ENCODE data around the gene PLD4.
"Not testable (repeated sequence)": the region's sequence is repeated elsewhere in the genome, so short reads cannot be mapped to it uniquely, and the experiment has no call there.

PLD4 gene, protein sequence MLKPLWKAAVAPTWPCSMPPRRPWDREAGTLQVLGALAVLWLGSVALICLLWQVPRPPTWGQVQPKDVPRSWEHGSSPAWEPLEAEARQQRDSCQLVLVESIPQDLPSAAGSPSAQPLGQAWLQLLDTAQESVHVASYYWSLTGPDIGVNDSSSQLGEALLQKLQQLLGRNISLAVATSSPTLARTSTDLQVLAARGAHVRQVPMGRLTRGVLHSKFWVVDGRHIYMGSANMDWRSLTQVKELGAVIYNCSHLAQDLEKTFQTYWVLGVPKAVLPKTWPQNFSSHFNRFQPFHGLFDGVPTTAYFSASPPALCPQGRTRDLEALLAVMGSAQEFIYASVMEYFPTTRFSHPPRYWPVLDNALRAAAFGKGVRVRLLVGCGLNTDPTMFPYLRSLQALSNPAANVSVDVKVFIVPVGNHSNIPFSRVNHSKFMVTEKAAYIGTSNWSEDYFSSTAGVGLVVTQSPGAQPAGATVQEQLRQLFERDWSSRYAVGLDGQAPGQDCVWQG

DNA sequence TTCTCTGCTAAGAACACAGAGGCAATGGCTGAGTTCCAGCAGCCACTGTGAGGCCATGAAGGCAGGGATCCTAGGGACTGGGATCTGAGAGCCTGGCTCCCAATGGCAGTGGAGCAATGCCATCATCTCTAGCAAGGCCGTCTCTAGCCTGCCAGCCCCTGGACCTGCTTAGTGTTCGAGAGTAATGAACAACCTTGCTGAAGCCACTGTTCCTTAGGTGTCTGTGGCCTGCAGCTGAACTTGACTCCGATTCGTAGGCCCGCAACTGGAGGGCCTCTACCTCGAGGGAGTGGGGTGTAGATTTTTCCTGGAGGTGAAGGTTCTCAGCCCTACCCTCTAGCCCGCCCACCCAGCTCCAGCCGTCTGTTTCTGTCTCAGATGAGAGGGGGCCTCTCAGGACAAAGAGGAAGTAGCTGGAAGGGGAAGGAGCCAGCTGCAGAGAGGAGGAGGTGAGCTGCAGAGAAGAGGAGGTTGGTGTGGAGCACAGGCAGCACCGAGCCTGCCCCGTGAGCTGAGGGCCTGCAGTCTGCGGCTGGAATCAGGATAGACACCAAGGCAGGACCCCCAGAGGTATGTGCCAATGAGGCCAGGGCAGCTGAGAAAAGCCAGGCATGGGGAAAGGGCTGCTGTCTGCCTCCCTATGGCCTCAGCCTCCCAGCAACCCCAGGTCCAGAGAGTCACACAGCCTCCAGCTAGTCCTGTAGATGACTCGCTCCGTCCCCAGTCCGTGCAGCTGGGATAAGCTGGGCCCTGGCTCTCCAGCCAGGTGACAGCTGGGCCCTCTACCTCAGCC lies at the start of gene PLD4:
TSS of gene PLD4 (plus strand) at position 459 of the 793 bp plus-strand sequence. CDS start 2,262 bp downstream, outside the sequence.
- peak; percentile 91 to 96 for DNase-seq

DNA sequence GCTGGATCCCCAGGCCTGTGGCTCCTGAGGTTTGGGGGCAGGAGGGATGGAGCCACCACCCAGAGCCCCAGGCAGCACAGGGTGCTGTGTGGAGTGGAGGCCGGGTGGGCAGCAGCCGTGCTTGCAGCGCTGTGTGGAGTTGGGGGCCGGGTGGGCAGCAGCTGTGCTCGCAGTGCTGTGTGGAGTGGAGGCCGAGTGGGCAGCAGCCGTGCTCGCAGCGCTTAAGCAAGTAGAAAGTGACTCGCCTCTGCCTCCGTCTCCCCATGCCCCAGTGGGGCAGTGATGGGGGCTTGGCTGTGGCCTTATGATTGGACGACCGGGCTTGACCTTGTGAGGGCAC lies 49.3 kb upstream of the PLD4 start:
- no peak for DNase-seq

DNA sequence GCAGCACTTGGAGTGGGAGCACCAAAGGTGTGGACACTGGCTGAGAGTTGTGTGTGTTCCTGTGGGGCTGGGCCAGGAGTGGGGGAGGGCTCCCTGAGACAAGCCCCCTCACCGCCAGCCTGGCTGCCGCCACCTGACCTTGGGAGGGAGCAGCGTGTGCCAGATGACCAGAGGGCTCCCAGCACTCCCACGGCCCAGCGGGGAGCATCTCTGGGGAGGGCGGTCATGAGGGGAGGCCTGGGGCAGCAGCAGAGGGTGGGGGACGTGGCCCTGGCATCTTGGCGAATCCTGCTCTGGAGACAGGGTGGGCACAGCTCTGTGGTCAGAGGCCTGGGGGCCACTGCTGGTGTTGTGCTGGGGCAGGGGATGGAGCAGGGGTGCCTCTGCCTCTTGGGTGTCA lies 48.9 kb upstream of the PLD4 start:
- no peak for DNase-seq

DNA sequence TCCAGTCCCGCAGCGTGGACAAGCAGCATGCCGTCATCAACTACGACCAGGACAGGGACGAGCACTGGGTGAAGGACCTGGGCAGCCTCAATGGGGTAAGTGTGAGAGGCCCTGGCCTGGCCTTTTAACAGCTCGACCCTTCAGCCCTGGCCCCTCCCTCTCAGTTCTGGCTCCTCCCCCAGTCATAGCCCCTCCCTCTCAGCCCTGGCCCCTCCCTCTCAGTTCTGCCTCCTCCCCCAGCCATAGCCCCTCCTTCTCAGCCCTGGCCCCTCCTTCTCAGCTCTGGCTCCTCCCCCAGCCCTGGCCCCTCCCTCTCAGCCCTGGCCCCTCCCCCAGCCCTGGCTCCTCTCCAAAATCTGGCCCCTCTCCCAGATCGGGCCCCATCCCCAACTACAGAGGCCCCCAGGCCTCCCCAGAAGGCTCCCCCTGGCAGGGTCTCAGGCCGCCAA lies 48.4 kb upstream of the PLD4 start:
- peak; percentile 15 to 44 for DNase-seq

DNA sequence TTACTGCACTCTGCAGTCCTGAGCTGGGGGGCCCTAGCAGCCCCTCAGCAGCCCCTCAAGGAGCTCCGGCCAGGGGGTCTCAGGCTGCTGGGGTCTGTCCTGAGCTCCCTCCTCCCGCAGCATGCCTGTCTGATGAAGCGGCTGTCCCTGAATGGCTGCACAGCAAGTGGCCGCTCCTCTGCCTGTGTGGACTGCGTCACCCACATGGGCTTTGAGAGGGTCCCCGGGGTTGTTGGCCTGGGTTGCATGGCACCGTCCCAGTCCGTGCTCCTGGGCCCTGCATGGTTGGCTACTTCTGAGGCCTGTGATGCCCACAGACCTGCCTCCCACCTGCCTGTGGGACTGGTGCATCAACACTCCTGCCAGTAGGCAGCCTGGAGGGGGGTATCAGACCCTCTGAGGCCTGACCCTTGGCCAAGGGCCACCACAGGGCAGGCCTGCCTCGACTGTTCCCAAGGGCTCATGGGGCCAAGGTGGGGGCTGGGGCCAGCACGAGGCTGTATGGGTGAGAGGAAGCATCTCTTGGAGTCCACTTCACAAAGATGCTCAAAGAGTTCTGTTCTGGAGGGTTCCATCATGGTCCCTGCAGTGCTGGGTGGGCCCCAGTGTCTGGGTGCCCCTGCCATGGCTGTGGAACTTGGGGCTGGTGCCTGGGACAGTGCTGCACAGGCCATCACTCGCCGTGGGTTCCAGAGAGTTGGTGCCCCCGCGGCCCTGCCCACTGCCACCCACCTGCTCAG lies 47.4 kb upstream of the PLD4 start:
- no peak for DNase-seq

DNA sequence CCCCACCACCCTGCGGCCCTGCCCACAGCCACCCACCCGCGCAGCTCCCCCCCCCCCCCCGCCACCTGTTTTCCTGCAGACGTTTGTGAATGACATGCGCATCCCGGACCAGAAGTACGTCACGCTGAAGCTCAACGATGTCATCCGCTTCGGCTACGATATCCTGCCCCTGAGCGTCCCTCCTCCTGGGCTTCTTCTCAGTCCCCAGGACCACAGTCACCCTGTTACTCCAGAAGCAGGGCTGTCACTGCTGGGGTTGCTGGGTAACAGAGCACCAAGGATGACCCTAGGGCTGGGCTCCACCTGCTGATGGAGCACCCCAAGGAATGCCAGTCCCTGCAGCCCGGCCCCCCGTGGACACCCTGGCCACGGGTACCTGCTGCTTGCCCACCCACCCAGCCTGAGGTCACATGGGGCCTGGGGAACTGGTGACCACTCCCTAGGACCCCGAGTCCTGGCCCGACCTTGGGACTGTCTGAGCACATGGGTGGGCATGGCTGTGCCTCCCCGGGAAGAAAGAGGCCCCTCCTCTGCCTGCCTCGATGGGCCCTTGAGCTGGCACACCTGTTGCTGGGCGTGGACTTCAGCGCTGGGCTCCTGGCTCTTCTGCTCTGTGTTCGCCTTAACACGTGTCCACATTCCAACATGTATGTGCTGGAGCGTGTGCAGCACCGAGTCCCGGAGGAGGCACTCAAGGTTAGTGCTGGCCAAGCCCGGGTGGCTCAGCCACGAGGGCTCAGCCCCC lies 46.7 kb upstream of the PLD4 start:
- no peak for DNase-seq

DNA sequence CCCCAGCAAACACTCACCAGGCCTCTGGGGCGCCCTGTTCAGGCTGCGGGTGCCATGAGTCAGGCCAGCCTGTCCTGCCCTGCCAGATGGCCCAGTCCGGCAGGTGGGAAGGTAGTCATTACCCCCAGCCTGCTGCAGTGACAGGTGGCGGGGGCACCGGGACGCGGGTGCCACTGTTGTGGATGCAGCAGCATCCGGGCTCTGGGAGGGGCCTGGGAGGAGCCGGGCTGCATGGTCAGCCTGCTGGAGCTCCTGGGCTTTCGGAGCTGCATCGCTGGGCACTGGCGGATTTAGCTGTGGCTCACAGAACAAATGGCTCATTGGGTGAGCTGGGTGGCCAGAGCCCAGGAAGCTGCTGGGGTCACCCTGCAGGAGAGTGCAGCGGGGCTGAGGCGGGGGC lies 46.1 kb upstream of the PLD4 start:
- no peak for DNase-seq

DNA sequence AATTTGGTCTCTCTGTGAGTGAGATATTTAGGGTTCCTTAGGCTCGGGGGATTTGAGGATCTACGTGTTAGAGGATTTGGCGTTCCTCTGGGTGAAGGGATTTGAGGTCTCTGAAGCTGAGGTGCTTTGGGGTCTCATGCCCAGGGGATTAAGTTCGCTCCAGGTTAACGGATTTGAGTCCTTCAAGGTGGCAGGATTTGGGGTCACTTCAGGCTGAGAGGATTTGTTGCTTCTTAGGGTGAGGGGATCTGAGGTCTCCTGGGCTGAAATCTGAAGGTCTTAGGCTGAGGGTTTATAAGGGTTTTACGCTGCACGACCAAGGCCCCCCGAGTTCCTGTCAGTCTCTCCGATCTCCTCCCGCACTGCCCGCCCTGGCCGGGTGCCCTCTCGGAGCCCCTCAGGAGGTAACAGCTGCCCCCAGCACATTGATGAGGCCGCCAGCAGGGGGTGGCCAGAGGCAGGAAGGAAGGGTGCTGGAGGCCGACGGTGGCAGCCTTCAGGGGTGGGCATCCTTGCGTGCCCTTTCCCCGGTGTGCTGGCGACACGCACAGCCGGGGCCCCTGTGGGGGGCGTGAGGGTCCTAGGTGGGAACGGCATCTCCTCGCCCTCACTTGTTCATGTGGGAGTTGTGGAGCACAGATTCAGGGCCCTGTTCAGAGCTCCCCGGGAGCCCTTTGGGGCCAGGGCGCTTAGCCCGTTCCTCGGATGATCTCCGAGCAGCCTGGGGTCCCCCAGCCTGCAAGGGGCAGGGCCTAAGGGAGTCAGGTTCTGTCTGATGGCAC lies 45.3 kb upstream of the PLD4 start:
- no peak for DNase-seq

DNA sequence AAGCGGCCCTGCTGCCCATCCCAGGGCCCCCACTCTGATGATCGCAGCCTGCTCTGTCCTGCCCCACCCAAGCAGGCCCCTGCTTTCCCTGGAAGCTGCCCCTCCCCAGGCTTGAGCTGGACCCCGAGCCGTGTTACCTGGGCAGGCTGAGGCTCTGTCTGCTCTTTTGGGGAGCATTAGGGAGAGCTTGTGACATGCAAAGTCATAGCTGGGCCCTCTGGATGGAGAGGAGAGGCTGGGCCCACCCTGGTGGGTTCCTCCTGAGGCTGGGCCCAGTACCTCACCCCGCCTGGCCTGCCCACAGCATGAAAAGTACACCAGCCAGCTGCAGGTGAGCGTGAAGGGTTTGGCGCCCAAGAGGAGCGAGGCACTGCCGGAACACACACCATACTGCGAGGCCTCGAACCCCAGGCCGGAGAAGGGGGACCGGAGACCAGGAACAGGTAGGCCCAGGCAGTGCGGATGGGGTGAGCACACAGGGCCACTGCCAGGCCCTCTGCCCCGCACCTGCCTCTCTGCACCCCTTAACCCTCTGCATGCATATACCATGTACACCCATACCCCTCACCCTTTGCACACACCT lies 44.6 kb upstream of the PLD4 start:
- DNase-seq, result no peak

DNA sequence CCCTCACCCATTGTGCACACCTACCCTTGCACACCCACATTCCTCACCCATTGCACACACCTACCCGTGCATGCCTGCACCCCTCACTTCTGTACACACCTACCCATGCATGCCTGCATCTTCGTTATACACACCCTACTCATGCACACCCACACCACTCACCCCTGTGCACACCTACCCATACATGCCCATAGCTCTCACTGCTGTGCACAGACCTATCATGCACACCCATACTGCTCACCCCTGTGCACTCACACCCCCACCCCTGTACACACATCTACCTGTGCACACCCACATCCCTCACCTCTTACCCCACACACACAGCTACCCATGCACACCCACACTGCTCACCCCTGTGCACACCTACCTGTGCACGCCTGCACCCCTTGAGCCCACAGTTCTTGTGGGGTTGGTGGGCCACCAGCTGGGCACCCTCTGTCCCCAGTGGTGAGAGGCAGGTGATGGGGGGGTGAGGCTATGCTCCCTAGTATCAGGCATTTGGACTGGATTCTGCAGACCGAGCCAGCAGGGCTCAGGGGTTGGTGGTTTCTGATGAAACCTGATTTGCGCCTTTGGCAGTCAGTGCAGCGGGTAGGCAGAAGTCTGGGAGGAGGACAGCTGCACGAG lies 44.0 kb upstream of the PLD4 start:
- DNase-seq, result no peak

DNA sequence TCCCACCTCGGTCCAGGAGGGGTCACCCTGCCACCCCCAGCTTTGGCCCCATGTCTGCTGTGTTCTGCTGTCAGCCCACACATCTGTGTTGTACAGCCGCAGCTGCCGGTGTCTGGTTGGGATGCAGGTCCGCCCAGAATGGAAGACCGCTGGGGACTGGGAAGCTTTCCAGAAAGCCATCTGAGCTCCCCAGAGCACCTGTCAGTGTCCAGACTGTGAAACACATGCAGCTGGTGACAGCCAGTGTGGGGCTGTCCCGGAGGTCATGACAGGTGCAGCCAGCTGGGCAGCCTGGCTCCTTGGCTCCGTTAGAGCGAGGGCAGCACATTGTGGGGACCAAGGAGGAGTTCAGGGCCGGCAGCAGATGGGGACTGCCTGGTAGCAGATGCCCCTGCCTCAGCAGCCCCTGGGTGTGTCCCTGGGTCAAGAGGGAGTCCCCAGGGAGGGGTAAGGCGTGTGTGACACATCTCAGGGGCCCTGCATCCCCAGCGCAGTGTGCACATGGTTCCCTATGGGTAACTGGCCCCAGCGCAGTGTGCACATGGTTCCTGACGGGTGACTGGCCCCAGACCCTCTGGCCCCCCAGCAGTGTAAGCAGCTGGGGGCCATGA lies 43.2 kb upstream of the PLD4 start:
- no peak for DNase-seq

DNA sequence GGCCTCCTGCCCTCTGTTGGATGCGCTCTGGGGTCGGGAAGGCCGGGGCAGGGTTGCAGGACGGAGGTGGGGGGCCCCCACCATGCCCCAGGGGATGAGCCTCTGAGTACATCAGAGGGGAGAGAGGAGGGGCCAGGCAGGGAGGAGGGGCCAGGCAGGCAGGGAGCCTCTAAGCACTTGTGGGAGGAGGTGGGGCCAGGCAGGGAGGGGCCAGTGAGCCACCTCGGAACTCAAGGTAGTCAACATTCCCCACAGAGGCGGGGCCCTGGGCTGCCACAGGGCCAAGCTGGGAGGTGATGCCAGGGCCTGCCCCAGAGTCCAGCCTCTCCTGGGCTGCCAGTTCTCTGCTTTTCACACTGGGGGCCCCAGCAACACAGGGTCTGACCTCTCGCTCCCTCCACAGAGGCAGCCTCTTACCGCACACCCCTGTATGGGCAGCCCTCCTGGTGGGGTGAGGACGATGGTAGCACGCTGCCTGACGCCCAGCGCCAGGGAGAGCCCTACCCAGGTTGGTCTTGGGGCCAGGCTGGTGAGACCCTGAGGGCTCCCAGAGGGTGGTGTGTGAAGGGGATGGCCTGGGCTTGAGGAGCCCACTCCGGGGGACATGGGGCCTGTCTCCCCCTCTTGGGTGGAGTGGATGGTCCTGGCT lies 42.2 kb upstream of the PLD4 start:
- no peak for DNase-seq

DNA sequence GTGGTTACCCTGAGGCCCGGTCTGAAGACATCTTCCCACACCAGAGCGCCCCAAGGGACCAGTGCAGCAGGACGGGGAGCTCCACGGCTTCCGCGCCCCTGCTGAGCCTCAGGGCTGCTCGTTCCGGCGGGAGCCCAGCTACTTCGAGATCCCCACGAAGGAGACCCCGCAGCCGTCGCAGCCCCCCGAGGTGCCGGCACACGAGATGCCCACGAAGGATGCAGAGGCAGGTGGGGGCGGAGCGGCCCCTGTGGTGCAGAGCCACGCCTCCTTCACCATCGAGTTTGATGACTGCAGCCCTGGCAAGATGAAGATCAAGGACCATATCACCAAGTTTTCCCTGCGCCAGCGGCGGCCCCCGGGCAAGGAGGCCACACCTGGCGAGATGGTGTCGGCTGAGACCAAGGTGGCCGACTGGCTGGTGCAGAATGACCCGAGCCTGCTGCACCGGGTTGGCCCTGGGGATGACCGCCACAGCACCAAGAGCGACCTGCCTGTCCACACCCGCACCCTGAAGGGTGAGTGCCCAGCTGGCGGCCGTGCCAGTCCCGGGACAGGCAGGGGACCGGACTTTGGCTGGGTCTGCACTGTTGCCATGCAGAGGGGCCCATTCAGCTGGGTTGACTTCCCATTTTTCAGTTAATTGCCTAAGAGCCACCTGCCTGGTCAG lies 41.6 kb upstream of the PLD4 start:
- DNase-seq, result no peak

DNA sequence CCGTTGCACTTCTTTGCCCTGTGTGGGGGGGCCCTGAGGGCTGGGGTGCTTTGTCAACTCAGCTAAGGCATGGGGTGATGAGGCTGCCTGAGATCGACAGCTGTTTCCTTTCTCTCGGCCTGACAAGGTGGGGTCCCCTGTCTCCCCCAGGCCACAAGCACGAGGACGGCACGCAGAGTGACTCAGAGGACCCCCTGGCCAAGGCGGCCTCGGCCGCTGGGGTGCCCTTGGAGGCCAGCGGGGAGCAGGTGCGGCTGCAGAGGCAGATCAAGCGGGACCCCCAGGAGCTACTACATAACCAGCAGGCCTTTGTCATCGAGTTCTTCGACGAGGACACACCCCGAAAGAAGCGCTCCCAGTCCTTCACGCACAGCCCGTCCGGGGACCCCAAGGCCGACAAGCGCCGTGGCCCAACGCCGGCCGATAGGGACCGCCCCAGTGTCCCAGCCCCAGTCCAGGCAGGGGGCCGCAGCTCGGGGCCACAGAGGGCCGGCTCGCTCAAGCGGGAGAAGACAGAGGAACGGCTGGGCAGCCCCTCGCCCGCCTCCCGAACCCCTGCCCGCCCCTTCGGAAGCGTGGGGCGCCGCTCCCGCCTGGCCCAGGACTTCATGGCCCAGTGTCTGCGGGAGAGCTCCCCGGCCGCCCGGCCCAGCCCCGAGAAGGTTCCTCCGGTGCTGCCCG lies 40.9 kb upstream of the PLD4 start:
- no peak for DNase-seq

DNA sequence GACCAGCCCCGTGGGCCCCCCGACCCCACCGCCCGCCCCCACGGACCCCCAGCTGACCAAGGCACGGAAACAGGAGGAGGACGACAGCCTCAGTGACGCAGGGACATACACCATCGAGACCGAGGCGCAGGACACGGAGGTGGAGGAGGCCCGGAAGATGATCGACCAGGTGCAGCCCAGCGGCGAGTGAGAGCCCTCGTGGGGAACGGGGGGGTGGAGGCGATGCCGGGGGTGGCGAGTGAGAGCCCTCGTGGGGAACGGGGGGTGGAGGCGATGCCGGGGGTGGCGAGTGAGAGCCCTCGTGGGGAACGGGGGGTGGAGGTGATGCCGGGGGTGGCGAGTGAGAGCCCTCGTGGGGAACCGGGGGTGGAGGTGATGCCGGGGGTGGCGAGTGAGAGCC lies 40.3 kb upstream of the PLD4 start:
- DNase-seq, result not testable (repeated sequence)

DNA sequence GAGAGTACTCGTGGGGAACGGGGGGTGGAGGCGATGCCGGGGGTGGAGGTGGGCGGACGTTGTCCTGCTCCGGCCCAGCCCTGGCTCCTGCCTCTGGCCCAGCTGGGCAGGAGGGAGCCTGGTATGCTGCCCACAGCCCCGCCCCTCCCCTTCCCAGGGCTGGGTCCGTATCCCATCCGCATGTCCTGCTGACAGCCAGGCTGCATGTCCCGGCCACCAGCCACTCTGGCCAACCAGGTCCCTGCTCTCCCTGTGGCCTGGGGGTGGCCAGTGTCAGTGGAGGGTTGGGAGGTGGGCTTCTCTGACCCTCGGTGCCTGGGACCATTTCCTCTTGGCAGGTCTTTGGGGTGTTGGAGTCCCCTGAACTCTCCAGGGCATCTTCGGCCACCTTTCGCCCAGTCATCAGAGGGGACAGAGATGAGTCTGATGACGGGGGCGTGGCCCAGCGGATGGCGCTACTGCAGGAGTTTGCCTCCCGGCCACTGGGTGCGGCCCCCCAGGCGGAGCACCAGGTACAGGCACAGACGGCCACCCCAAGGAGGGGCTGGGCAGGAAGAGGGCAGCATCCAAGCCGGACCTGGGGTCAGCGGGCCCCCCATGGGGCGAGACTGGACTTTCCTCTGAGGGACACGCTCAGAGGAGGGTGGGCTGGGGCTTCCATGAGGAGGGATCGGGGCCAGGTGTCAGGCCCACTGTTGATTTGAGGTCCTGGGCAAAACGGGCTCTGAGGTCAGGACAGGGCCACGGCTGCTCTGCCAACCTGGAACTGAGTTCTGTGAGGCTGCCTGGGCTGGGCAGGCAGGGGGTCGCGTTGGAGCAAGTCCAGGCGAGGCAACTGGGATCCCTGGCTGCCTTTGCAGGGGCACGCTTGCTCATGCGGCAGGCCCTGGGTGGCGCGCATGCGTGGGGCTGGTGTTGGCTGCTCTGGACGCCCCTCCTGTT lies 39.4 kb upstream of the PLD4 start:
- no peak for DNase-seq

DNA sequence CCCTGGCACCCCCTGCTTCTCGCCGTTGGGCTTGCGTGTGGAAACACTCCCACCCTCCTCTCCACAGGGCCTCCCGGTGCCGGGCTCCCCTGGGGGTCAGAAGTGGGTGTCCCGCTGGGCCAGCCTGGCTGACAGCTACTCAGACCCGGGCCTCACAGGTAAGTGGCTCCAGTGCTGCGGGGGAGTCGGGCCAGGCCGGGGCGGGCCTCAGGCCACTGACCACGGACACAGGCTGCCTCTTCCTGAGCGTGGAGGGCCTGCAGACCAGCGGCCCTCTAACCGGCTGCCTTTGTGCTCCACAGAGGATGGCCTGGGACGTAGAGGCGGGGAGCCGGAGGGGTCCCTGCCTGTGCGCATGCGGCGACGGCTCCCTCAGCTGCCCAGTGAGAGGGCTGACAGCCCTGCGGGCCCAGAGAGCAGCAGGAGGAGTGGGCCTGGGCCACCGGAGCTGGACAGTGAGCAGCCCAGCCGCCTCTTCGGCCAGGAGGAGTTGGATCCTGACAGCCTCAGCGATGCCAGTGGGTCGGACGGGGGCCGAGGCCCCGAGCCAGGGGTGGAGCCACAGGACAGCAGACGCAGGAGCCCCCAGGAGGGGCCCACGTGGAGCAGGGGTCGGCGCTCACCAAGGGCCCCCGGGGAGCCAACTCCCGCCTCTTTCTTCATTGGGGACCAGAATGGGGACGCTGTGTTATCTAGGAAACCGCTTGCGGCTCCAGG lies 38.5 kb upstream of the PLD4 start:
- DNase-seq, result no peak

Data from Kasumi-1 (cell line).